Adrenal gland (tissue), 12 donors: Measurements from ENCODE around the gene SCAMP2. TPM values are rescaled to one million over a fixed set of nuclear protein-coding genes. Genes with fewer than 3 reads are reported as not detected.

Source experiments
- DNase-seq, 7 donors: peaks; one replicate each; pipeline ENCODE4 v3.0.0-alpha.2; 2019 to 2020
- H3K27ac ChIP-seq, 5 donors: fragments of 200-600 bp; sonication (generic) in 4 of 5; 1 replicate in 3 of 5; 2 replicates in 2 of 5; pipeline versions ENCODE4 v1.5.1 to v1.8.0; 2016 to 2020; ENCODE audit warnings: mild to moderate bottlenecking in 1 of 5
- H3K27me3 ChIP-seq: fragments of 200-600 bp; 2 replicates; pipeline ENCODE4 v1.8.0; 2021
- H3K36me3 ChIP-seq, 2 donors: fragments of 200-600 bp; replicated peaks in 1 of 2; 1 replicate in 1 of 2; 2 replicates in 1 of 2; pipeline versions ENCODE4 v1.5.1 to v1.8.0; 2018 to 2022
- H3K4me1 ChIP-seq, 2 donors: fragments of 200-600 bp; replicated peaks in 1 of 2; 1 replicate in 1 of 2; 2 replicates in 1 of 2; pipeline versions ENCODE4 v1.5.1 to v1.8.0; 2018 to 2021
- H3K4me3 ChIP-seq, 4 donors: fragments of 200-600 bp; sonication (generic) in 3 of 4; one replicate each; pipeline ENCODE4 v1.5.1; 2016 to 2018
- H3K9me3 ChIP-seq, 3 donors: fragments of 200-600 bp; sonication (generic) in 1 of 3; replicated peaks in 1 of 3; 1 replicate in 2 of 3; 2 replicates in 1 of 3; pipeline versions ENCODE4 v1.5.1 to v1.8.0; 2016 to 2021
- POLR2A ChIP-seq, 2 donors: fragments of 450-650 bp; IDR thresholded peaks; one replicate each; pipeline ENCODE4 v1.6.1; 2017; ENCODE audit warnings: antibody characterized with exemption in 2 of 2, mild to moderate bottlenecking in 2 of 2, moderate library complexity in 1 of 2
- WGBS, 4 donors: extraction: QIAGEN DNeasy Blood & Tissue Kit in 2 of 4; methylation state at CpG; one replicate each; pipeline versions ENCODE4 v1.1.5 to v1.1.7; 2013 to 2017; 5-methylcytosine and 5-hydroxymethylcytosine counted together
- intact Hi-C, 2 donors: fragments of 100-400 bp; cut with DNase I; formaldehyde crosslinking; loops; one replicate each; pipeline versions ENCODE4 v1.14.1 to v1.15.0; 2022 to 2023
- polyA plus RNA-seq, 3 donors: library from polyadenylated mRNA; stranded (reverse); fragments of 200-250 nt in 2 of 3; fragments of 350-450 nt in 1 of 3; fragmentation: Illumina TruSeq in 1 of 3; extraction: RNeasy Lipid Tissue Mini Kit (QIAGEN cat#74804) in 1 of 3; gene quantifications; one replicate each; pipeline ENCODE4 v1.2.3, GENCODE V29; 2013 to 2014
- total RNA-seq, 9 donors: library from RNA; depleted of rRNA in 4 of 9; stranded (reverse); fragments of >200 nt in 4 of 9; fragments of 120-200 nt in 1 of 9; fragmentation: NEBNext Ultra II Directional in 1 of 9; extraction: Animal tissue kit (Norgen Biotek cat#: 25700) in 1 of 9; gene quantifications; one replicate each; pipeline versions ENCODE4 v1.1.0 to v1.2.4, GENCODE V29; 2013 to 2023
- TF ChIP-seq, protein P1 (sequence below), 6 experiments: fragments of 450-650 bp in 4 of 6; fragments of 200-600 bp in 2 of 6; sonication (generic) in 1 of 6; IDR thresholded peaks; 1 replicate in 5 of 6; 2 replicates in 1 of 6; pipeline versions ENCODE4 v1.5.1 to v1.8.0; 2016 to 2021; ENCODE audit warnings: antibody characterized with exemption in 6 of 6, mild to moderate bottlenecking in 2 of 6, moderate library complexity in 1 of 6
- donor health status: healthy with polysubstance abuse.
- donor health status: Bipolar disorder and iron deficiency.
- donor health status: DM: yes; HTN: yes; CAD: no.
- donor health status: DM: no; HTN: no; CAD: no.
- donor health status: DM: no; HTN: no; CAD: no.
- donor health status: DM: yes; HTN: yes; CAD: no.

The SCAMP2 gene
- total and polyA plus RNA-seq, 12 donors, result 29.5 to 185 (median 98.7) TPM

DNA sequence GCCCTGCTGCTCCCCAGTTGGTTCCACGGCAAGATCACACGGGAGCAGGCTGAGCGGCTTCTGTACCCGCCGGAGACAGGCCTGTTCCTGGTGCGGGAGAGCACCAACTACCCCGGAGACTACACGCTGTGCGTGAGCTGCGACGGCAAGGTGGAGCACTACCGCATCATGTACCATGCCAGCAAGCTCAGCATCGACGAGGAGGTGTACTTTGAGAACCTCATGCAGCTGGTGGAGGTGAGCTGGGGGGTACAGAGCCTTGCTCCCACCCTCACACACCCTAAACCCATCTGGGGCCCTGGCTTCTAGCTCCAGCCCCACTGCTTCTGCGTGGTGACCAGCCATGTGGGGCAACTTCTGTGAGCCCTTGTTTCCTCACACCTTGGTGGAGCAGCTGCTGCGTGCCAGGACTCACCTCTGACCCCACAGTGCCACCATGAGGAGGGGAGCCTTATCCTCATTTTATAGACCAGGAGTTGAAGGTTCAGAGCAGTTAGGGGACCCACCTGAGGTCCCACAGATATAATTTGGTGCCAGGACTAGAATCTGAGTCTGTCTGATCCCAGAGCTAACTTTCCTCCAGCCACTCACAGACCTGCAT lies 73.8 kb downstream of the SCAMP2 start:
- TF ChIP-seq POLR2A (IDR thresholded peaks at IDR 0.05), result no peak
- TF ChIP-seq, protein P1, sequence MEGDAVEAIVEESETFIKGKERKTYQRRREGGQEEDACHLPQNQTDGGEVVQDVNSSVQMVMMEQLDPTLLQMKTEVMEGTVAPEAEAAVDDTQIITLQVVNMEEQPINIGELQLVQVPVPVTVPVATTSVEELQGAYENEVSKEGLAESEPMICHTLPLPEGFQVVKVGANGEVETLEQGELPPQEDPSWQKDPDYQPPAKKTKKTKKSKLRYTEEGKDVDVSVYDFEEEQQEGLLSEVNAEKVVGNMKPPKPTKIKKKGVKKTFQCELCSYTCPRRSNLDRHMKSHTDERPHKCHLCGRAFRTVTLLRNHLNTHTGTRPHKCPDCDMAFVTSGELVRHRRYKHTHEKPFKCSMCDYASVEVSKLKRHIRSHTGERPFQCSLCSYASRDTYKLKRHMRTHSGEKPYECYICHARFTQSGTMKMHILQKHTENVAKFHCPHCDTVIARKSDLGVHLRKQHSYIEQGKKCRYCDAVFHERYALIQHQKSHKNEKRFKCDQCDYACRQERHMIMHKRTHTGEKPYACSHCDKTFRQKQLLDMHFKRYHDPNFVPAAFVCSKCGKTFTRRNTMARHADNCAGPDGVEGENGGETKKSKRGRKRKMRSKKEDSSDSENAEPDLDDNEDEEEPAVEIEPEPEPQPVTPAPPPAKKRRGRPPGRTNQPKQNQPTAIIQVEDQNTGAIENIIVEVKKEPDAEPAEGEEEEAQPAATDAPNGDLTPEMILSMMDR (IDR thresholded peaks at IDR 0.05), result no peak
- Histone ChIP-seq H3K4me3 (no peak overlapping the region), H3K27ac (no peak overlapping the region), H3K36me3 (peaks cover 0 to 42% of the 10 kb centered on the region in 2 donors), H3K9me3 (no peaks in the 10 kb centered on the region), H3K27me3 (no peaks in the 10 kb centered on the region), H3K4me1 (no peaks in the 10 kb centered on the region)
- WGBS, 4 donors, result 86 to 89% (median 87%) methylated on average over 9 to 16 of the region's 16 CpGs
- intact Hi-C loops, result no loop called here
- no peak for DNase-seq

DNA sequence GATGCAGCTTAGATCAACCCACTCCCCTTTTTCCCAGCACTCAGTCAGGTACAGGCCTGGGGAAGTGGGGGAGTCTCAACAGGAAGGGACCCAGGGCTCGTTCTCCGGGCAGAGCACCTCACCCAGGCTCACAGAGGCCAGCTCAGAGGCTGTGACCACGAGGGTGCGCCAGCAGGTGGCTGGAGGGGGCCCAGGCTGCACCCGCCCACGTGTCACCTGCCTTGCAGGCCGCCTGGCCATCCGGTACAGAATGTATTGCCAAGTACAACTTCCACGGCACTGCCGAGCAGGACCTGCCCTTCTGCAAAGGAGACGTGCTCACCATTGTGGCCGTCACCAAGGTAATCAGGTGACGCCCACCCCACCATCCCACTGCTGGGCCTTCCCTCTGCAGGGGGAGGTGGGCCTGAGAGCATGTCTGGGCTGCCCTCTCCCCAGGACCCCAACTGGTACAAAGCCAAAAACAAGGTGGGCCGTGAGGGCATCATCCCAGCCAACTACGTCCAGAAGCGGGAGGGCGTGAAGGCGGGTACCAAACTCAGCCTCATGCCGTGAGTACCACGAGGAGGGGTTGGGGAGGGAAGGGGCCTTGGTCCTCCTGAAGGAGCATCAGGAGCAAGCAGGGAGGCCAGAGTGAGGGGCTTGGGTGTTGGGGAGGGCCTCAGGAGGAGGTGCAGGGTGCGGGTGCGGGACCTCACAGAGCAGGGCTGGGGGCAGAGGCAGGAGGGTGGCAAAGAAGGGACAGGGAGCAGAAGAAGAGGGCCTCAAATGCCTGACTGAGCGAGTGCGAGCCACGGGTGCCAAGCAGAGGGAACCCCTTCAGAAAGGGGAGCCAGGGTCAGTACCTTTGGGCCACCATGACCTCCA lies 74.5 kb downstream of the SCAMP2 start:
- WGBS, 4 donors, result 84 to 88% (median 86%) methylated on average over 16 to 25 of the region's 25 CpGs
- Histone ChIP-seq H3K36me3 (peaks cover 0 to 37% of the 10 kb centered on the region in 2 donors), H3K4me1 (peaks cover 0 to 2% of the 10 kb centered on the region in 2 donors), H3K27me3 (no peaks in the 10 kb centered on the region), H3K27ac (no peak overlapping the region), H3K9me3 (no peaks in the 10 kb centered on the region), H3K4me3 (no peak overlapping the region)
- DNase-seq, result no peak
- TF ChIP-seq, protein P1 (IDR thresholded peaks at IDR 0.05), result no peak
- no peak for TF ChIP-seq POLR2A (IDR thresholded peaks at IDR 0.05)
- intact Hi-C loops, result no loop called here

DNA sequence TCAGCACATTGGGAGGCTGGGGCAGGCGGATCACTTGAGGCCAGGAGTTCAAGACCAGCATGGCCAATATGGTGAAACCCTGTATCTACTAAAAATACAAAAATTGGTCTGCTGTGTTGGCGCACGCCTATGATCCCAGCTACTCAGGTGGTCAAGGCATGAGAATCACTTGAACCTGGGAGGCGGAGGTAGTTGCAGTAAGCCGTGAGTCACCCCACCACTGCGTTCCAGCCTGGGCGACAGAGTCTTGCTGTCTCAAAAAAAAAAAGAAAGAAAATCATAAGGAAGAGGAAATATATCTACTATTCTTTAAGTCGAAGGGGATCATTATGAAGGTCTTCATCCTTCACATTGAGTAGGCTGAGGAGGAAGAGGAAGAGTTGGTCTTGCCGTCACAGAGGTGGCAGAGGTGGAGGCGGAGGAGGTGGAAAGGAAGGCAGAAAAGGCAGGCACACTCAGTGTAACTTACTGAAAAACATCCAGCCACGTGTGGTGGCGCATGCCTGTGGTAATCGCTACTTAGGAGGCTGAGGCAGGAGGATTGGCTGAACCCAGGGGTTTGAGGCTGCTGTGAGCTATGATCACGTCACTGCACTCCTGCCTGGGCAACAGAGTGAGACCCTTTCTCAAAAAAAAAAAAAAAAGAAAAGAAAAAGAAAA lies 77.1 kb downstream of the SCAMP2 start:
- Histone ChIP-seq H3K4me3 (no peak overlapping the region), H3K27ac (no peak overlapping the region), H3K4me1 (peaks cover 8 to 26% of the 10 kb centered on the region in 2 donors), H3K36me3 (peaks cover 0 to 13% of the 10 kb centered on the region in 2 donors), H3K9me3 (no peaks in the 10 kb centered on the region), H3K27me3 (no peaks in the 10 kb centered on the region)
- intact Hi-C loops, result no loop called here
- no peak for DNase-seq
- TF ChIP-seq, protein P1 (IDR thresholded peaks at IDR 0.05), result no peak
- TF ChIP-seq POLR2A (IDR thresholded peaks at IDR 0.05), result no peak
- 89 to 91% (median 90%) methylated on average over 14 of the region's 14 CpGs for WGBS, 4 donors

DNA sequence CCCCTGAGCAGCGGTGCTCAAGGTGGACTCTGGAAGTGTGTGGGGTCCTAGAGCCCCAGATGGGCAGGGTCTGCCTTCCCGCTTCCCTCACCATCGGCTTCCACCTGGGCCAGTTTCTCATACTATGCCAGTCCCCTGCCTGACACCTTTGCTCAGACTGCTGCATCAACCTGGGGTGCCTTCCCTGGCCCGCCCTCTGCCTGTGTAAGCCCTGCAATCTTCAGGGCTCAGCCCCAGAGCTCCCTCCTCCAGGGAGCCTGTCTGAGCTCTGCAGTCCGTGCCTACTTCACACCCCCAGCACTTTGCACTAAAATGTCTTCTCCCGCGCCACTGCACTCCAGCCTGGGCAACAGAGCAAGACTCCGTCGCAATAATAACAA lies 78.2 kb downstream of the SCAMP2 start:
- no peak overlapping the region for H3K27ac ChIP-seq
- WGBS, 4 donors, result 92 to 99% (median 96%) methylated on average over 9 of the region's 9 CpGs
- H3K4me1 ChIP-seq, result peaks cover 14 to 37% of the 10 kb centered on the region in 2 donors
- no peaks in the 10 kb centered on the region for H3K9me3 ChIP-seq
- no peak for TF ChIP-seq POLR2A (IDR thresholded peaks at IDR 0.05)
- TF ChIP-seq, protein P1 (IDR thresholded peaks at IDR 0.05), result no peak
- intact Hi-C loops, result no loop called here
- no peak overlapping the region for H3K4me3 ChIP-seq
- no peak for DNase-seq
- peaks cover 0 to 10% of the 10 kb centered on the region in 2 donors for H3K36me3 ChIP-seq
- H3K27me3 ChIP-seq, result no peaks in the 10 kb centered on the region
